Ishikawa (cell line): ENCODE measurements around the gene ZBTB12.
A peak's percentile ranks its signal among the peaks of the same experiment; 100 is the strongest.

Experiments
- CEBPB ChIP-seq: IDR thresholded peaks from 2 replicates; pipeline ENCODE4 v1.6.1; 2012
- CREB1 ChIP-seq: IDR thresholded peaks from 2 replicates; pipeline ENCODE4 v1.6.1; 2012; ENCODE audit warnings: low read depth
- EGR1 ChIP-seq: IDR thresholded peaks from 2 replicates; pipeline ENCODE4 v1.6.1; 2012
- EP300 ChIP-seq: IDR thresholded peaks from 2 replicates; pipeline ENCODE4 v1.6.1; 2012; ENCODE audit warnings: borderline replicate concordance
- FOXM1 ChIP-seq: IDR thresholded peaks from 2 replicates; pipeline ENCODE4 v1.6.1; 2012; ENCODE audit warnings: low read depth, borderline replicate concordance
- MAX ChIP-seq: IDR thresholded peaks from 2 replicates; pipeline ENCODE4 v1.6.1; 2012
- NFIC ChIP-seq: IDR thresholded peaks from 2 replicates; pipeline ENCODE4 v1.6.1; 2012
- RAD21 ChIP-seq: IDR thresholded peaks from 2 replicates; pipeline ENCODE4 v1.6.1; 2012; ENCODE audit warnings: low read depth
- REST ChIP-seq: IDR thresholded peaks from 2 replicates; pipeline ENCODE4 v1.6.1; 2012; ENCODE audit warnings: low read depth, mild to moderate bottlenecking
- TAF1 ChIP-seq: IDR thresholded peaks from 2 replicates; pipeline ENCODE4 v1.6.1; 2012; ENCODE audit warnings: low read depth, mild to moderate bottlenecking
- TCF12 ChIP-seq: IDR thresholded peaks from 2 replicates; pipeline ENCODE4 v1.6.1; 2012; ENCODE audit warnings: low read depth
- TEAD4 ChIP-seq: IDR thresholded peaks from 2 replicates; pipeline ENCODE4 v1.6.1; 2012
- USF1 ChIP-seq: IDR thresholded peaks from 2 replicates; pipeline ENCODE4 v1.6.1; 2012
- YY1 ChIP-seq: IDR thresholded peaks from 2 replicates; pipeline ENCODE4 v1.6.1; 2012; ENCODE audit warnings: low read depth
- ZBTB7A ChIP-seq: IDR thresholded peaks from 2 replicates; pipeline ENCODE4 v1.6.1; 2012; ENCODE audit warnings: low read depth

The ZBTB12 gene

GRCh38 chr6:31892821-31893220, 9.1 kb downstream of the ZBTB12 start:
- no peak for TF ChIP-seq REST
- no peak for TF ChIP-seq FOXM1

GRCh38 chr6:31889331-31889972, 12.4 kb downstream of the ZBTB12 start:
- TF ChIP-seq EP300: no peak
- TF ChIP-seq EGR1: no peak

GRCh38 chr6:31888276-31889258, 13.3 kb downstream of the ZBTB12 start:
- TF ChIP-seq ZBTB7A (peak; percentile 84), TCF12 (no peak), RAD21 (peak; percentile 51)

GRCh38 chr6:31887173-31888007, 14.5 kb downstream of the ZBTB12 start:
- TF ChIP-seq MAX (no peak), EGR1 (no peak), FOXM1 (no peak), REST (no peak), EP300 (no peak), ZBTB7A (no peak), RAD21 (no peak), YY1 (no peak)

GRCh38 chr6:31886541-31886991, 15.3 kb downstream of the ZBTB12 start:
- TF ChIP-seq TEAD4 (no peak), TCF12 (no peak), CREB1 (no peak), FOXM1 (no peak), EGR1 (no peak), USF1 (no peak), NFIC (no peak), REST (no peak), MAX (no peak), YY1 (no peak), CEBPB (no peak), EP300 (no peak), TAF1 (no peak), RAD21 (no peak), ZBTB7A (no peak)
